ENCODE results near the gene CD2.

CD2 gene

DNA sequence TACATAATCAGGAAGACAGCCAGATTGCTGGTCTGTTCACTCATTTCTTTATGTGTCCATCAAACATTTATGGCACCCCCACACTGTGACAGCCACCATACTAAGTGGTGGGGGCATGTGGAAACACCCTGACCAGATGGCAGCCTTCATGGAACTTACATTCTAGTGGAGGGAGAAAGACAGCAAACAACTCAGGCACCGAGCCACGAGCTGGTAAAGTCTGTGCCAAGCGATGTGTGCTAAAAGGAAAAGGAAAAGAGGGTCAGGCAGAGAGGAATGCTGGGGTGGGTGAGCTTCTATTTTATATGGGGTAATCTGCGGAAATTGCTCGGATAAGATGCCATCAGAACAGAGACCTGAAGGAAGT is 33.2 kb upstream of the CD2 start:
- H3K27ac ChIP-seq (ENCODE audit: low read length) = no peak overlapping the region

DNA sequence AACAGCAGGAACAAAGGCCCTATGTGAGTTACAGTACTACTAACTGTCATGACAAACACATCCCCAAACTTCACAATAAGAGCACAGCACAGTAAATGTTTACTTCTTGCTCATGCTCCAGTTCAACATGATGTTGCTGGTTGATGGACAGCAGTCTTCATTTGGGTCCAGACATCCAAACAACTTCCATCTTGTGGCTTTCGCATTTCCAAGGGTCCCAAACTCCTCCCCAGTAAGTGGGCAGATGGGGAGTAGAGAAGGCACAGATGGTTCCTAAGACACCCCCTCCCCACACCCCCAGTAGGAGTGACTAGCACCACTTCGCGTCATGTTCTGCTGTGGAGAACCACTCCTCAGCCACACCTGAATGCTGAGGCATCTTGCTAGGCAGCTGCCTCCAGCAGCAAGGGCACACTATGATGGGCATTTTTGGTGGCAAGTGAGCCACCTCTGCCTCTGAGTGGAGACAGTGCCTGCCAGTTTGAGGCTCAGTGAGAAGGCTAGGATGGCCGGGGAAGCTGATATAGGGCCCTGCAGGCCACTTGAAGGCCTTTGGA is 32.7 kb upstream of the CD2 start:
- no peaks in the 10 kb centered on the region for H3K79me2 ChIP-seq (ENCODE audit: low read length)
- TF ChIP-seq EZH2phosphoT487 (IDR thresholded peaks at IDR 0.05; ENCODE audit: low read length) (no peak), CTCF (IDR thresholded peaks at IDR 0.05; ENCODE audit: low read length) (no peak), EZH2 (optimal IDR thresholded peaks at IDR 0.05; ENCODE audit: low read depth, low read length) (no peak)
- H3K9ac ChIP-seq (ENCODE audit: low read length) = no peak overlapping the region
- H3K4me2 ChIP-seq (ENCODE audit: low read depth, low read length) = no peak overlapping the region
- DNase-seq = no peak
- no peaks in the 10 kb centered on the region for H4K20me1 ChIP-seq (ENCODE audit: insufficient read depth, low read length)
- no peaks in the 10 kb centered on the region for H3F3A ChIP-seq (ENCODE audit: insufficient read depth, low read length)
- H3K9me2 ChIP-seq (replicated peaks; ENCODE audit: insufficient read depth, low read length) = no peaks in the 10 kb centered on the region
- no peak overlapping the region for H2AFZ ChIP-seq (ENCODE audit: low read length)
- H3K27me3 ChIP-seq (replicated peaks; ENCODE audit: insufficient read depth, low read length) = no peaks in the 10 kb centered on the region
- H3K9me3 ChIP-seq (replicated peaks; ENCODE audit: insufficient read depth, low read length) = no peaks in the 10 kb centered on the region
- no peaks in the 10 kb centered on the region for H3K4me1 ChIP-seq (ENCODE audit: low read length)
- H3K27ac ChIP-seq (ENCODE audit: low read length) = no peak overlapping the region
- no peak overlapping the region for H3K4me3 ChIP-seq (ENCODE audit: low read length)
- no peaks in the 10 kb centered on the region for H3K36me3 ChIP-seq (replicated peaks; ENCODE audit: insufficient read depth, low read length)

More for the DNA sequence above, 33.2 kb upstream of the CD2 start:
- no peaks in the 10 kb centered on the region for H3K36me3 ChIP-seq (replicated peaks; ENCODE audit: insufficient read depth, low read length)
- no peaks in the 10 kb centered on the region for H3K9me3 ChIP-seq (replicated peaks; ENCODE audit: insufficient read depth, low read length)
- DNase-seq = no peak
- no peaks in the 10 kb centered on the region for H3F3A ChIP-seq (ENCODE audit: insufficient read depth, low read length)
- no peaks in the 10 kb centered on the region for H3K9me2 ChIP-seq (replicated peaks; ENCODE audit: insufficient read depth, low read length)
- no peak overlapping the region for H3K4me2 ChIP-seq (ENCODE audit: low read depth, low read length)
- TF ChIP-seq CTCF (IDR thresholded peaks at IDR 0.05; ENCODE audit: low read length) = no peak
- no peaks in the 10 kb centered on the region for H3K79me2 ChIP-seq (ENCODE audit: low read length)
- no peaks in the 10 kb centered on the region for H3K4me1 ChIP-seq (ENCODE audit: low read length)
- no peaks in the 10 kb centered on the region for H4K20me1 ChIP-seq (ENCODE audit: insufficient read depth, low read length)
- H2AFZ ChIP-seq (ENCODE audit: low read length) = no peak overlapping the region
- no peaks in the 10 kb centered on the region for H3K27me3 ChIP-seq (replicated peaks; ENCODE audit: insufficient read depth, low read length)
- no peak overlapping the region for H3K9ac ChIP-seq (ENCODE audit: low read length)
- no peak overlapping the region for H3K4me3 ChIP-seq (ENCODE audit: low read length)

DNA sequence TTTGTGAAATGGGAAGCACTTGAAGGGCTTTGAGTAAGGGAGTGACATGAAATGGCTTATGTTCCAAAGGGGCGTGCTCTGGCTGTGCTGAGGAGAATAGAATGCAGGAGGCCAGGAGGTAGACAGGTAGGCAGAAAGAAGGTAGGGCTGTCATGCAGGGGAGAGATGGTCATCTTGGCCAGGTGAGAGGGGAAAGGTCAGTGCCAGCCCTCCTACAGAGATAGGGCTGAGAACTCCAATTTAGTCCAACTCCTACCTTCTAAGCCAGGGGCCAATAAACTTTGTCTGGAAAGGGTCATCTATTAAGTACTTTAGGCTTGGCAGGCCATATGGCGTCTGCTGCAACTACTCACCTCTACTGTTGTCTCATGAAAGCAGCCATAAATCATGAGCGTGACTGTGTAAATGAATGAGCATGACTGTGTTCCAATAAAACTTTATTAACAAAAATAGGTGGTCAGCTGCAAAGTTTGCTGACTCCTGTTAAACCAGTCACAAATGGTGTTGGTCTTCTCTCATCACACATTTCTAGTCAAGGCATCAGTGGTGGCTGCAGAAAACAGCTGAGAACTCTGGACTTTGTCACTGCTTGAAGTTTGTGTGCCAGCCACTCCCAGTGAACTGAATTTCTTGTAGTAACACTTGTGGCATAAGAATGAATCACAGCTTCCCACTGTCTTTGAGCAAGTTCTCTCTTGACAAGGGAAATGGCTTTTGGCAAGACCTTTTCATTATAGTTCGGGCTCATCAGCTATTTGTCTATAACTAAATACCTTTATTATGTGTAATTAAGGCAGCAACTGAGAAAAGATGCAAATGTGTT is 32.0 kb upstream of the CD2 start:
- no peak for DNase-seq
- H3K27me3 ChIP-seq (replicated peaks; ENCODE audit: insufficient read depth, low read length) = no peaks in the 10 kb centered on the region
- H2AFZ ChIP-seq (ENCODE audit: low read length) = no peak overlapping the region
- no peaks in the 10 kb centered on the region for H3K79me2 ChIP-seq (ENCODE audit: low read length)
- no peak overlapping the region for H3K9ac ChIP-seq (ENCODE audit: low read length)
- no peaks in the 10 kb centered on the region for H4K20me1 ChIP-seq (ENCODE audit: insufficient read depth, low read length)
- H3K9me3 ChIP-seq (replicated peaks; ENCODE audit: insufficient read depth, low read length) = no peaks in the 10 kb centered on the region
- no peak overlapping the region for H3K4me3 ChIP-seq (ENCODE audit: low read length)
- no peak overlapping the region for H3K27ac ChIP-seq (ENCODE audit: low read length)
- no peak for TF ChIP-seq CTCF (IDR thresholded peaks at IDR 0.05; ENCODE audit: low read length)
- no peak for TF ChIP-seq EZH2phosphoT487 (IDR thresholded peaks at IDR 0.05; ENCODE audit: low read length)
- TF ChIP-seq EZH2 (optimal IDR thresholded peaks at IDR 0.05; ENCODE audit: low read depth, low read length) = no peak
- no peak overlapping the region for H3K4me2 ChIP-seq (ENCODE audit: low read depth, low read length)
- no peaks in the 10 kb centered on the region for H3K36me3 ChIP-seq (replicated peaks; ENCODE audit: insufficient read depth, low read length)
- no peaks in the 10 kb centered on the region for H3F3A ChIP-seq (ENCODE audit: insufficient read depth, low read length)
- H3K4me1 ChIP-seq (ENCODE audit: low read length) = no peaks in the 10 kb centered on the region
- no peaks in the 10 kb centered on the region for H3K9me2 ChIP-seq (replicated peaks; ENCODE audit: insufficient read depth, low read length)
